Endothelial cell of umbilical vein (primary cell): ENCODE measurements around the gene URGCP. TPM values are rescaled to one million over a fixed set of nuclear protein-coding genes. Genes with fewer than 3 reads are reported as not detected.

Source experiments
- BruUV-seq: library from RNA; stranded (reverse); fragments of 400-500 nt; replicated peaks from 2 replicates; lab custom pipeline; 2021; lab: Mats Ljungman, UMichigan
- CTCF ChIA-PET: fragments of 300-600, 350-600 bp; sonication (Branson Sonifier 250); formaldehyde crosslinking; loops from one replicate; lab custom pipeline; 2021; ENCODE audit warnings: antibody characterized with exemption, inconsistent platforms; lab: Charles Lee
- POLR2A ChIA-PET: fragments of 300-600, 350-600 bp; sonication (Branson Sonifier 250); formaldehyde crosslinking; loops from one replicate; lab custom pipeline; 2021; ENCODE audit warnings: antibody characterized with exemption, inconsistent platforms; lab: Charles Lee
- DNase-seq: peaks from one replicate; pipeline ENCODE4 v3.0.0-alpha.2; 2011; ENCODE audit warnings: low read depth, low spot score
- FAIRE-seq: peaks from 2 replicates; lab custom pipeline; 2011; peaks lifted over from hg19 to GRCh38; lab: Jason Lieb, UNC
- H2AFZ ChIP-seq: 2 replicates; pipeline ENCODE4 v1.6.0; 2012; ENCODE audit warnings: low read depth, low read length, control low read depth, inconsistent platforms
- H3K27ac ChIP-seq: 2 replicates; pipeline ENCODE4 v1.5.1; 2011; ENCODE audit warnings: low read depth, mild to moderate bottlenecking, control low read depth, low read length, moderate library complexity; ENCODE audit not compliant: insufficient read depth
- H3K27me3 ChIP-seq, 2 experiments: 2 replicates each; pipeline versions ENCODE4 v1.6.0 to v1.6.1; 2011; ENCODE audit warnings: low read length in 2 of 2, mixed read lengths in 1 of 2; ENCODE audit not compliant: control insufficient read depth in 2 of 2, insufficient read depth in 2 of 2
- H3K36me3 ChIP-seq, 2 experiments: 2 replicates in 1 of 2; 3 replicates in 1 of 2; pipeline ENCODE4 v1.5.1; 2011; ENCODE audit warnings: low read length in 2 of 2, mild to moderate bottlenecking in 1 of 2, moderate library complexity in 1 of 2; ENCODE audit not compliant: control insufficient read depth in 2 of 2, insufficient read depth in 2 of 2; ENCODE audit errors: extremely low read depth in 1 of 2
- H3K4me1 ChIP-seq: 3 replicates; pipeline ENCODE4 v1.5.1; 2011; ENCODE audit warnings: mild to moderate bottlenecking, low read length; ENCODE audit not compliant: control insufficient read depth, insufficient read depth; ENCODE audit errors: extremely low read depth
- H3K4me2 ChIP-seq: 2 replicates; pipeline ENCODE4 v1.6.1; 2011; ENCODE audit warnings: low read length, control low read depth, mixed read lengths; ENCODE audit not compliant: insufficient read depth
- H3K4me3 ChIP-seq, 3 experiments: fragments of 200-600 bp in 1 of 3; sonication (generic), shearing (Covaris generic) in 1 of 3; replicated peaks in 1 of 3; 2 replicates each; pipeline ENCODE4 v1.5.1; 2011 to 2016; ENCODE audit warnings: control low read depth in 3 of 3, low read length in 3 of 3, mild to moderate bottlenecking in 2 of 3, inconsistent platforms in 1 of 3, low read depth in 1 of 3, moderate library complexity in 1 of 3; ENCODE audit not compliant: insufficient read depth in 1 of 3
- H3K79me2 ChIP-seq: 2 replicates; pipeline ENCODE4 v1.6.0; 2012; ENCODE audit warnings: low read length, inconsistent platforms; ENCODE audit not compliant: control insufficient read depth, insufficient read depth
- H3K9ac ChIP-seq: replicated peaks from 2 replicates; pipeline ENCODE3; 2011; ENCODE audit warnings: low read length, control low read depth; ENCODE audit not compliant: insufficient read depth; ENCODE audit errors: extremely low read depth
- H3K9me1 ChIP-seq: replicated peaks from 3 replicates; pipeline ENCODE4 v1.6.0; 2011; ENCODE audit warnings: mild to moderate bottlenecking, low read length; ENCODE audit not compliant: control insufficient read depth, insufficient read depth; ENCODE audit errors: extremely low read depth
- H3K9me3 ChIP-seq: replicated peaks from 2 replicates; pipeline ENCODE4 v1.5.1; 2012; ENCODE audit warnings: low read length, inconsistent platforms; ENCODE audit not compliant: control insufficient read depth, insufficient read depth
- H4K20me1 ChIP-seq: replicated peaks from 2 replicates; pipeline ENCODE3; 2011; ENCODE audit warnings: mild to moderate bottlenecking, low read length; ENCODE audit not compliant: control insufficient read depth, insufficient read depth; ENCODE audit errors: extremely low read depth
- CTCF ChIP-seq, 2 donors: IDR thresholded peaks; 1 replicate in 1 of 2; 2 replicates in 1 of 2; pipeline ENCODE4 v1.5.1; 2011; ENCODE audit warnings: low read length in 2 of 2, mild to moderate bottlenecking in 2 of 2, moderate library complexity in 2 of 2, control low read depth in 1 of 2, inconsistent platforms in 1 of 2, low read depth in 1 of 2; ENCODE audit not compliant: insufficient read depth in 1 of 2; ENCODE audit errors: extremely low read depth in 1 of 2
- EZH2 ChIP-seq: IDR thresholded peaks from 2 replicates; pipeline ENCODE4 v1.6.1; 2012; ENCODE audit warnings: borderline replicate concordance, low read depth, mild to moderate bottlenecking, moderate library complexity, low read length, inconsistent platforms; ENCODE audit not compliant: severe bottlenecking
- FOS ChIP-seq: IDR thresholded peaks from 2 replicates; pipeline ENCODE4 v1.6.1; 2011; ENCODE audit warnings: mild to moderate bottlenecking, low read length, moderate library complexity, borderline replicate concordance; ENCODE audit not compliant: insufficient read depth
- GATA2 ChIP-seq: IDR thresholded peaks from 2 replicates; pipeline ENCODE4 v1.7.0; 2011; ENCODE audit warnings: low read depth, mild to moderate bottlenecking, moderate library complexity, mixed read lengths, low read length; ENCODE audit not compliant: insufficient read length, insufficient read depth
- JUN ChIP-seq: IDR thresholded peaks from 2 replicates; pipeline ENCODE4 v1.6.1; 2011; ENCODE audit warnings: borderline replicate concordance, low read depth; ENCODE audit not compliant: insufficient read length, insufficient read depth
- MYC ChIP-seq: IDR thresholded peaks from one replicate; pipeline ENCODE4 v1.6.1; 2011; ENCODE audit warnings: mild to moderate bottlenecking, low read depth, low read length
- POLR2A ChIP-seq: IDR thresholded peaks from 2 replicates; pipeline ENCODE4 v1.6.1; 2012; ENCODE audit warnings: low read depth, mild to moderate bottlenecking, control low read depth, low read length
- POLR2AphosphoS5 ChIP-seq: IDR thresholded peaks from 2 replicates; pipeline ENCODE4 v1.6.1; 2012; ENCODE audit warnings: low read depth, mild to moderate bottlenecking, control low read depth, low read length, moderate library complexity; ENCODE audit not compliant: insufficient read depth
- dilution Hi-C: fragments of 300-500 bp; cut with MboI; formaldehyde crosslinking; loops from one replicate; pipeline ENCODE4 v1.15.0; 2019; ENCODE audit warnings: low sequenced_read_pairs; ENCODE audit not compliant: extremely low pct_ligation_motif_present
- intact Hi-C: fragments of 100-400 bp; cut with micrococcal nuclease; formaldehyde crosslinking; loops from one replicate; pipeline ENCODE4 v1.10.0; 2022
- polyA plus RNA-seq, 4 experiments: library from polyadenylated mRNA; depleted of rRNA in 3 of 4; stranded (reverse) in 3 of 4; unstranded in 1 of 4; fragments of >200 nt; gene quantifications; 2 replicates each; pipeline versions ENCODE4 v1.2.1 to v1.2.3, GENCODE V29; 2011 to 2012; ENCODE audit warnings: missing spikeins in 1 of 4
- total RNA-seq: library from RNA; stranded (reverse); gene quantifications from 2 replicates; pipeline ENCODE4 v1.2.3, GENCODE V29; 2021
- TF ChIP-seq, protein P1 (sequence below): IDR thresholded peaks from 2 replicates; pipeline ENCODE4 v1.6.1; 2011; ENCODE audit not compliant: insufficient read depth, insufficient read length

URGCP gene
- total and polyA plus RNA-seq, 2 donors (not counting 3 experiments of a cell fraction or from before 2014, with no cell fraction given) = 13.1 to 25.3 TPM

GRCh38 chr7:43880596-43880995 lies 25.8 kb downstream of the URGCP start:
- no peak overlapping the region for H3K4me2 ChIP-seq
- TF ChIP-seq MYC (no peak), CTCF (IDR thresholded peaks at IDR 0.05; ENCODE audit: extremely low read depth in 1 of 2, insufficient read depth in 1 of 2, low read depth in 1 of 2, low read length in 2 of 2) (no peak), GATA2 (peak; percentile 63), POLR2AphosphoS5 (no peak), FOS (peak; percentile 20), POLR2A (no peak), JUN (no peak), EZH2 (no peak)
- TF ChIP-seq, protein P1, sequence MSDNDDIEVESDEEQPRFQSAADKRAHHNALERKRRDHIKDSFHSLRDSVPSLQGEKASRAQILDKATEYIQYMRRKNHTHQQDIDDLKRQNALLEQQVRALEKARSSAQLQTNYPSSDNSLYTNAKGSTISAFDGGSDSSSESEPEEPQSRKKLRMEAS = no peak
- ChIA-PET POLR2A (no interaction called here), CTCF (no interaction called here)
- dilution Hi-C loops = no loop called here
- no peaks in the 10 kb centered on the region for H3K27me3 ChIP-seq
- no peaks in the 10 kb centered on the region for H3K9me3 ChIP-seq
- DNase-seq (peak; percentile 58), FAIRE-seq (peak; percentile 56)
- H3K4me3 ChIP-seq = no peak overlapping the region
- H3K27ac ChIP-seq = no peak overlapping the region
- intact Hi-C loops = loop anchor here (1.0 kb wide), 1 partner anchor 11 kb away; the partner anchor contains the start of gene MRPS24
- BruUV-seq = no TSS peak
- no peaks in the 10 kb centered on the region for H3K9me1 ChIP-seq
- peaks cover 6% of the 10 kb centered on the region for H3K79me2 ChIP-seq
- H3K36me3 ChIP-seq = peaks cover 0 to 20% of the 10 kb centered on the region in 2 experiments
- no peak overlapping the region for H3K9ac ChIP-seq
- H2AFZ ChIP-seq = no peak overlapping the region
- H4K20me1 ChIP-seq = no peaks in the 10 kb centered on the region
- peaks cover 30% of the 10 kb centered on the region for H3K4me1 ChIP-seq
